MM.1S (cell line): ENCODE data around the gene JAK3.

Source experiments
- CTCF ChIP-seq: fragments of 300-600 bp; sonication (generic); IDR thresholded peaks from 2 replicates; pipeline ENCODE4 v1.5.1; 2016; ENCODE audit warnings: antibody characterized with exemption, low read length, mixed read lengths
- EZH2 ChIP-seq: fragments of 300-600 bp; sonication (generic); optimal IDR thresholded peaks from 2 replicates; pipeline ENCODE3; 2017; ENCODE audit warnings: low read depth, mild to moderate bottlenecking, antibody characterized with exemption, low read length, mixed read lengths
- EZH2phosphoT487 ChIP-seq: fragments of 300-600 bp; sonication (generic); IDR thresholded peaks from 2 replicates; pipeline ENCODE4 v1.6.1; 2018; ENCODE audit warnings: antibody characterized with exemption, low read length

- TF ChIP-seq EZH2 (no peak), CTCF (no peak), EZH2phosphoT487 (no peak)
Observed at GRCh38 chr19:17893766-17894165, 46.0 kb upstream of the JAK3 start.
